Erythroblast (primary cell): ENCODE data around the gene HAUS1.

ENCODE experiments used
- GATA1 ChIP-seq: IDR thresholded peaks from 2 replicates; pipeline ENCODE4 v1.6.1; 2011; ENCODE audit warnings: low read depth, mild to moderate bottlenecking, control low read depth, low read length, moderate library complexity
- POLR2A ChIP-seq: IDR thresholded peaks from 2 replicates; pipeline ENCODE4 v1.6.1; 2011; ENCODE audit warnings: mild to moderate bottlenecking, low read length

GRCh38 chr18:46079336-46079735 lies 24.8 kb upstream of the HAUS1 start:
- TF ChIP-seq POLR2A (no peak), GATA1 (no peak)
